Uterus (tissue), 4 donors: ENCODE measurements around the gene AUTS2. TPM values are rescaled to one million over a fixed set of nuclear protein-coding genes. Genes with fewer than 3 reads are reported as not detected.

ENCODE experiments used
- DNase-seq, 2 donors: peaks; one replicate each; pipeline ENCODE4 v3.0.0-alpha.2; 2019 to 2020
- H3K27ac ChIP-seq, 2 donors: fragments of 200-600 bp; sonication (generic); 1 replicate in 1 of 2; 2 replicates in 1 of 2; pipeline ENCODE4 v1.5.1; 2016 to 2018
- H3K27me3 ChIP-seq, 2 donors: fragments of 200-600 bp; sonication (generic); one replicate each; pipeline ENCODE4 v1.5.1; 2018 to 2019; ENCODE audit warnings: control low read depth in 1 of 2
- H3K36me3 ChIP-seq, 2 donors: fragments of 200-600 bp; sonication (generic); one replicate each; pipeline ENCODE4 v1.5.1; 2019; ENCODE audit warnings: control low read depth in 1 of 2
- H3K4me1 ChIP-seq, 2 donors: fragments of 200-600 bp; sonication (generic); one replicate each; pipeline ENCODE4 v1.5.1; 2018 to 2019; ENCODE audit warnings: control low read depth in 1 of 2
- H3K4me3 ChIP-seq, 2 donors: fragments of 200-600 bp; sonication (generic); 1 replicate in 1 of 2; 2 replicates in 1 of 2; pipeline ENCODE4 v1.5.1; 2018 to 2019; ENCODE audit warnings: mild to moderate bottlenecking in 1 of 2
- H3K9me3 ChIP-seq, 2 donors: fragments of 200-600 bp; sonication (generic); one replicate each; pipeline ENCODE4 v1.5.1; 2019; ENCODE audit warnings: control low read depth in 1 of 2
- POLR2A ChIP-seq, 2 donors: fragments of 450-650 bp; IDR thresholded peaks; one replicate each; pipeline ENCODE4 v1.6.1; 2016; ENCODE audit warnings: antibody characterized with exemption in 2 of 2, mild to moderate bottlenecking in 1 of 2, moderate library complexity in 1 of 2
- intact Hi-C: fragments of 100-400 bp; cut with DNase I; formaldehyde crosslinking; loops from one replicate; pipeline ENCODE4 v1.15.1; 2023; ENCODE audit warnings: low total_unique reads
- total RNA-seq, 4 donors: library from RNA; depleted of rRNA in 3 of 4; stranded (reverse); fragments of >200 nt in 3 of 4; gene quantifications; one replicate each; pipeline versions ENCODE4 v1.1.0 to v1.2.4, GENCODE V29; 2014 to 2023
- TF ChIP-seq, protein P1 (sequence below), 4 experiments: fragments of 200-600 bp in 2 of 4; fragments of 450-650 bp in 2 of 4; sonication (generic) in 2 of 4; IDR thresholded peaks; one replicate each; pipeline ENCODE4 v1.5.1; 2016 to 2019; ENCODE audit warnings: antibody characterized with exemption in 4 of 4, mild to moderate bottlenecking in 2 of 4, moderate library complexity in 1 of 4
- donor health status: DM: yes; HTN: yes; CAD: no.

AUTS2 gene
- total RNA-seq, 4 donors from 2014 or later, result 10.5 to 58.2 (median 30.0) TPM

DNA sequence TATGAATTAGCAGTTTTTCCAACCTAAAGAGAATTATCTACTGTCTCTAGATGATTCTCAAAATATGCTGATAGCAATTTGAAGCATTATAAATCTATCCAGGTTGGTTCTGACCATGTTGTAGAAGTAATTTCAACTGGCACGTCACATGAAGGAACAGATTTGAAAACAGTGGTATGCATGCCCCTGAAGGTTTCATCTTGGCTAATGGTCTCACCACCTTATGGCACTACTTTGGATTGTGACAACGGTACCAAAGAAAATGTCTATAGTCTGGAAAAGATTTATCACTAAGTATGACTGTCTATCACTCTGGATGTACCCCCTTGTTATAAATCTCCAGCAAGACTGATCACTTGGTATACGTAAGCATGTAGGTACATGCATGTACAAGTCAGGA lies 810.6 kb downstream of the AUTS2 start:
- TF ChIP-seq, protein P1, sequence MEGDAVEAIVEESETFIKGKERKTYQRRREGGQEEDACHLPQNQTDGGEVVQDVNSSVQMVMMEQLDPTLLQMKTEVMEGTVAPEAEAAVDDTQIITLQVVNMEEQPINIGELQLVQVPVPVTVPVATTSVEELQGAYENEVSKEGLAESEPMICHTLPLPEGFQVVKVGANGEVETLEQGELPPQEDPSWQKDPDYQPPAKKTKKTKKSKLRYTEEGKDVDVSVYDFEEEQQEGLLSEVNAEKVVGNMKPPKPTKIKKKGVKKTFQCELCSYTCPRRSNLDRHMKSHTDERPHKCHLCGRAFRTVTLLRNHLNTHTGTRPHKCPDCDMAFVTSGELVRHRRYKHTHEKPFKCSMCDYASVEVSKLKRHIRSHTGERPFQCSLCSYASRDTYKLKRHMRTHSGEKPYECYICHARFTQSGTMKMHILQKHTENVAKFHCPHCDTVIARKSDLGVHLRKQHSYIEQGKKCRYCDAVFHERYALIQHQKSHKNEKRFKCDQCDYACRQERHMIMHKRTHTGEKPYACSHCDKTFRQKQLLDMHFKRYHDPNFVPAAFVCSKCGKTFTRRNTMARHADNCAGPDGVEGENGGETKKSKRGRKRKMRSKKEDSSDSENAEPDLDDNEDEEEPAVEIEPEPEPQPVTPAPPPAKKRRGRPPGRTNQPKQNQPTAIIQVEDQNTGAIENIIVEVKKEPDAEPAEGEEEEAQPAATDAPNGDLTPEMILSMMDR (IDR thresholded peaks at IDR 0.05), result no peak
- TF ChIP-seq POLR2A (IDR thresholded peaks at IDR 0.05), result no peak

GRCh38 chr7:70410134-70410750 lies 812.0 kb downstream of the AUTS2 start:
- H3K27me3 ChIP-seq, result no peaks in the 10 kb centered on the region
- no peaks in the 10 kb centered on the region for H3K9me3 ChIP-seq
- H3K4me3 ChIP-seq, result no peak overlapping the region
- no peak for TF ChIP-seq POLR2A (IDR thresholded peaks at IDR 0.05)
- TF ChIP-seq, protein P1 (IDR thresholded peaks at IDR 0.05), result no peak
- no peak overlapping the region for H3K27ac ChIP-seq
- intact Hi-C loops, result no loop called here
- no peaks in the 10 kb centered on the region for H3K4me1 ChIP-seq
- no peaks in the 10 kb centered on the region for H3K36me3 ChIP-seq
- DNase-seq, result no peak

More for the DNA sequence above, 810.6 kb downstream of the AUTS2 start:
- Histone ChIP-seq H3K27me3 (no peaks in the 10 kb centered on the region), H3K9me3 (no peaks in the 10 kb centered on the region), H3K27ac (no peak overlapping the region), H3K4me3 (no peak overlapping the region), H3K36me3 (no peaks in the 10 kb centered on the region), H3K4me1 (no peaks in the 10 kb centered on the region)
- DNase-seq, result no peak
- intact Hi-C loops, result no loop called here

DNA sequence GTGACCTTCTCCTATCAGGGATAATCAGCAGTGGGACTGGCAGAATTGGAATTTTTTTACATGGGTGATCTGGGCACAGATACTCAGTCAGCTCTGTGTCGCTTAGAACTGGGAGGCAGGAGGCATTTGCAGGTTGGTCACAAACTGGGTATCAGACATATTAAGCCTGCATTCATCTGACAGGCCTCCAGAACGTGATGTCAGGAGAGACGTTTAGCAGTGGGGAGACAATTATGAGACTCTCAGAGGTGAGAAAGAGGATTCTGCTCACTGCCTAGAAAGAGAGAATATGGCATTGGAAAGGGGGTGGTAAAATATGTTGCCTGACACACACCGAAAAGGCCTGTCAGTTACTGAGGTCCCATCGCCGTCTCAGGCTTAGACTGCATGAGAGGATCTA lies 816.1 kb downstream of the AUTS2 start:
- Histone ChIP-seq H3K4me1 (no peaks in the 10 kb centered on the region), H3K36me3 (no peaks in the 10 kb centered on the region), H3K4me3 (no peak overlapping the region), H3K27me3 (no peaks in the 10 kb centered on the region), H3K9me3 (no peaks in the 10 kb centered on the region), H3K27ac (no peak overlapping the region)
- no peak for DNase-seq
- intact Hi-C loops, result no loop called here
- TF ChIP-seq POLR2A (IDR thresholded peaks at IDR 0.05), result no peak

DNA sequence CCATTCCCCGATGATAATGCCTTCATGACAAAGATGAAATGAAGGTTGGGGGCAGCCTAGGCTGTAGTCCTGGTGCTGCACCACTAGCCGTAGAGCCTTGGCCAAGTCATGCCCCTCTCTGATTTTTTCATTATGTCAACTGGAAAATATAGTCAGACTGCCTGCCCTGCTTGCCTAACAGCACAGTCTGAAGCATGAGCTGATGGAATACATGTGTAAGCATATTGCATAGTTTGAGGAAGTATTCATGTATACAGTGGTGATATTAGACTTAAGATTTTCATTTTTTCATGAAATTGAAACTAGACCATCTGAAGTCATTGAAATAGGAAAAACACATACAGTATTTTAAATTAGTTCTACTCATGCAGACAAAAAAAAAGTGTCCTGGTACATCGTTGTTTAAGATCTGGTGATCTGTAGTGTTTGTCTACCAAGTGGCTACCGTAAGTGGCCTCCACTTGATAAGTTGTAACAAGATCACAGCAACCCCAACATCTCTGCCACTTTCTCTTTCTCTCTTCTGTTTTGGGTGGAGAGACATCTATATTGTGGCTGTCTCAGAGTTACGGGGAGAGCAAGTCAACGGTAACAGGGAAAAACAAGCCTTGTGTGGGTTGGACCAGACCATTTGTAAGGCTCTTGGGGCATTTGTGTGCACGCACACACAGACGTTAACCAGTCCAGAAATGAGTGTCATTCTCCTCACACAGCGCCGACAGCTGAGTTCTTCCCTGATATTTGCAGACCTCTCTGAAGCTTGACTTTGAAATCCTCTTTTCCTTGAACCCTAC lies 817.1 kb downstream of the AUTS2 start:
- intact Hi-C loops, result no loop called here
- H3K27ac ChIP-seq, result no peak overlapping the region

GRCh38 chr7:70416347-70416985 lies 818.2 kb downstream of the AUTS2 start:
- H3K27ac ChIP-seq, result no peak overlapping the region
- TF ChIP-seq POLR2A (IDR thresholded peaks at IDR 0.05), result no peak
- TF ChIP-seq, protein P1 (IDR thresholded peaks at IDR 0.05), result no peak
- no peak for DNase-seq
- H3K9me3 ChIP-seq, result no peaks in the 10 kb centered on the region
- no peaks in the 10 kb centered on the region for H3K27me3 ChIP-seq
- H3K4me3 ChIP-seq, result no peak overlapping the region
- H3K36me3 ChIP-seq, result no peaks in the 10 kb centered on the region
- no peaks in the 10 kb centered on the region for H3K4me1 ChIP-seq
- intact Hi-C loops, result no loop called here

More for the DNA sequence above, 817.1 kb downstream of the AUTS2 start:
- H3K9me3 ChIP-seq, result no peaks in the 10 kb centered on the region
- no peak for TF ChIP-seq POLR2A (IDR thresholded peaks at IDR 0.05)
- TF ChIP-seq, protein P1 (IDR thresholded peaks at IDR 0.05), result no peak
- no peak overlapping the region for H3K4me3 ChIP-seq
- DNase-seq, result no peak
- H3K27me3 ChIP-seq, result no peaks in the 10 kb centered on the region
- H3K36me3 ChIP-seq, result no peaks in the 10 kb centered on the region
- no peaks in the 10 kb centered on the region for H3K4me1 ChIP-seq
